HepG2 (cell line): ENCODE results near the gene PAXX. TPM values are rescaled to one million over a fixed set of nuclear protein-coding genes. Genes with fewer than 3 reads are reported as not detected.

Source experiments
- CC2D1A ChIP-seq: sonication (generic); formaldehyde crosslinking; IDR thresholded peaks from 2 replicates; pipeline ENCODE4 v1.8.1; 2023; ENCODE audit warnings: mild to moderate bottlenecking, missing genetic modification reagents
- CSRNP2 ChIP-seq: sonication (generic); formaldehyde crosslinking; conservative IDR thresholded peaks from 2 replicates; pipeline ENCODE4 v1.8.0; 2022; ENCODE audit warnings: low read depth, missing genetic modification reagents
- EEA1 ChIP-seq: sonication (generic); formaldehyde crosslinking; IDR thresholded peaks from 2 replicates; pipeline ENCODE4 v1.5.1; 2020; ENCODE audit warnings: mild to moderate bottlenecking, missing genetic modification reagents, borderline replicate concordance
- FOXJ3 ChIP-seq: sonication (generic); formaldehyde crosslinking; IDR thresholded peaks from 2 replicates; pipeline ENCODE4 v1.4.0; 2020; ENCODE audit warnings: missing genetic modification reagents, mild to moderate bottlenecking, borderline replicate concordance
- GMEB2 ChIP-seq: IDR thresholded peaks from 2 replicates; pipeline ENCODE4 v1.6.1; 2016; ENCODE audit warnings: missing biosample characterization, missing genetic modification reagents, low read depth
- HMGXB4 ChIP-seq, 2 experiments: sonication (generic) in 1 of 2; formaldehyde crosslinking in 1 of 2; IDR thresholded peaks; 2 replicates each; pipeline versions ENCODE4 v1.4.0 to v1.6.1; 2018 to 2020; ENCODE audit warnings: missing genetic modification reagents in 2 of 2, borderline replicate concordance in 1 of 2, low read depth in 1 of 2, mild to moderate bottlenecking in 1 of 2, missing biosample characterization in 1 of 2
- IKZF4 ChIP-seq: sonication (generic); formaldehyde crosslinking; IDR thresholded peaks from 2 replicates; pipeline ENCODE4 v1.5.1; 2020; ENCODE audit warnings: borderline replicate concordance, mild to moderate bottlenecking, low read depth, missing genetic modification reagents; ENCODE audit errors: not compliant biosample characterization
- KAT7 ChIP-seq: IDR thresholded peaks from 2 replicates; pipeline ENCODE4 v1.6.1; 2018; ENCODE audit warnings: borderline replicate concordance, missing compliant biosample characterization
- MATR3 ChIP-seq: sonication (generic); formaldehyde crosslinking; IDR thresholded peaks from 2 replicates; pipeline ENCODE4 v1.4.0; 2020; ENCODE audit warnings: missing genetic modification reagents
- MED1 ChIP-seq: sonication (generic); formaldehyde crosslinking; IDR thresholded peaks from 2 replicates; pipeline ENCODE4 v1.4.0; 2020; ENCODE audit warnings: missing genetic modification reagents
- SAP130 ChIP-seq: IDR thresholded peaks from 2 replicates; pipeline ENCODE4 v1.6.1; 2016; ENCODE audit warnings: low read depth
- SMARCE1 ChIP-seq: fragments of 450-650 bp; IDR thresholded peaks from 2 replicates; pipeline ENCODE4 v1.6.1; 2017; ENCODE audit warnings: borderline replicate concordance
- SMC3 ChIP-seq: IDR thresholded peaks from 2 replicates; pipeline ENCODE4 v1.6.1; 2011; ENCODE audit warnings: low read length, improper control_type of control experiment
- TEAD2 ChIP-seq: sonication (generic); formaldehyde crosslinking; IDR thresholded peaks from 2 replicates; pipeline ENCODE4 v1.9.0; 2021; ENCODE audit warnings: missing genetic modification reagents
- THAP11 ChIP-seq: IDR thresholded peaks from 2 replicates; pipeline ENCODE4 v1.6.1; 2016; ENCODE audit warnings: missing biosample characterization, missing genetic modification reagents
- THRA ChIP-seq: sonication (generic); formaldehyde crosslinking; IDR thresholded peaks from 2 replicates; pipeline ENCODE4 v1.4.0; 2020; ENCODE audit warnings: missing genetic modification reagents, borderline replicate concordance
- ZKSCAN1 ChIP-seq: fragments of 150-350 bp; IDR thresholded peaks from 2 replicates; pipeline ENCODE4 v1.6.1; 2014; ENCODE audit warnings: low read length
- ZNF24 ChIP-seq: fragments of 450-650 bp; IDR thresholded peaks from 2 replicates; pipeline ENCODE4 v1.6.1; 2017; ENCODE audit warnings: antibody characterized with exemption, mild to moderate bottlenecking
- ZNF296 ChIP-seq: sonication (generic); formaldehyde crosslinking; conservative IDR thresholded peaks from 2 replicates; pipeline ENCODE4 v1.5.0; 2020; ENCODE audit warnings: mild to moderate bottlenecking, missing genetic modification reagents
- ZNF343 ChIP-seq: sonication (generic); formaldehyde crosslinking; IDR thresholded peaks from 2 replicates; pipeline ENCODE4 v1.4.0; 2020; ENCODE audit warnings: mild to moderate bottlenecking, missing genetic modification reagents
- ZNF367 ChIP-seq: sonication (generic); formaldehyde crosslinking; IDR thresholded peaks from 2 replicates; pipeline ENCODE4 v1.4.0; 2020; ENCODE audit warnings: missing genetic modification reagents, borderline replicate concordance
- ZNF512 ChIP-seq: sonication (generic); formaldehyde crosslinking; IDR thresholded peaks from 2 replicates; pipeline ENCODE4 v1.4.0; 2020; ENCODE audit warnings: mild to moderate bottlenecking, missing genetic modification reagents
- polyA plus RNA-seq, 8 experiments: library from polyadenylated mRNA; depleted of rRNA in 3 of 8; stranded (reverse) in 7 of 8; unstranded in 1 of 8; fragments of >200 nt; fragmentation: Illumina TruSeq in 4 of 8; extraction: Trizol in 4 of 8; gene quantifications; 2 replicates each; pipeline versions ENCODE4 v1.2.1 to v1.2.3, GENCODE V29; 2011 to 2016; ENCODE audit warnings: low read depth in 4 of 8, missing spikeins in 1 of 8, mixed read lengths in 1 of 8; ENCODE audit not compliant: insufficient read depth in 1 of 8
- total RNA-seq, 5 experiments: library from RNA; depleted of rRNA; stranded (reverse); fragments of >200 nt; fragmentation: Illumina TruSeq; extraction: Trizol; gene quantifications; 2 replicates each; pipeline ENCODE4 v1.2.3, GENCODE V29; 2016; ENCODE audit warnings: low read depth in 1 of 5

PAXX gene
- total and polyA plus RNA-seq, 2 of the 13 experiments (the other 11 are each of a cell fraction or from before 2014, with no cell fraction given): 14.0 to 31.9 TPM

- TF ChIP-seq THAP11 (CRISPR knock-in tag) (no peak), THRA (CRISPR knock-in tag) (no peak), TEAD2 (no peak), SAP130 (CRISPR knock-in tag) (peak; percentile 72), SMARCE1 (no peak), ZNF512 (CRISPR knock-in tag) (no peak), IKZF4 (CRISPR knock-in tag) (no peak), ZKSCAN1 (no peak), CC2D1A (CRISPR knock-in tag) (no peak), ZNF343 (CRISPR knock-in tag) (no peak), EEA1 (CRISPR knock-in tag) (no peak), CSRNP2 (CRISPR knock-in tag) (no peak), FOXJ3 (CRISPR knock-in tag) (no peak), MATR3 (no peak), SMC3 (no peak), ZNF367 (no peak), MED1 (CRISPR knock-in tag) (peak; percentile 10; the same call in 1 of the 2 replicates), ZNF296 (CRISPR knock-in tag) (no peak), KAT7 (CRISPR knock-in tag) (no peak), HMGXB4 (CRISPR knock-in tag; IDR thresholded peaks at IDR 0.05; ENCODE audit: borderline replicate concordance in 1 of 2, low read depth in 1 of 2) (no peak), GMEB2 (CRISPR knock-in tag) (no peak), ZNF24 (no peak)
Measured at GRCh38 chr9:137021979-137022661, 29.9 kb downstream of the PAXX start (continued).
